ENCODE results near the gene ZNF322.
"Not testable (repeated sequence)": the region's sequence is repeated elsewhere in the genome, so short reads cannot be mapped to it uniquely, and the experiment has no call there.

DNA sequence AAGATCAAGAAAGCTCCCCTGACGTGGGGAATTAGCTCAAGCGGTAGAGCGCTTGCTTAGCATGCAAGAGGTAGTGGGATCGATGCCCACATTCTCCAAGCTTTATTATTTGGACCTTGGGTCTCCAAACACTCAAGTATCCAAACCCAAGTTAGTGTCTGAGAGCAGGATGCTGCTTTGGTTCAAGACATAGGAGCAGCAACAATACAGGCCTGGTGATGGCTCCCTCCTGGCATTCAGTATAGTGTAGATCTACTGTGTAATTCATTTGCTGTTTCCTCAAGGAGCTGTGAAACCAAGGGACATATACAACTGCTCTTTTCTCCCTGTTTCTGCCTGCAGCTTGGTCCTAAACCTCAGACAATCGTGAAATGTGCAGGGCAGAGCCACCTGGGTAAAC is 45.8 kb upstream of the ZNF322 start:
- TF ChIP-seq POLR2AphosphoS5, TAF1 (IDR thresholded peaks at IDR 0.05; ENCODE audit: low read depth, low read length): not testable (repeated sequence)

Data from GM12891 (cell line).